GM18499 (cell line): ENCODE measurements around the gene ZFAND2A.
"Not testable (repeated sequence)": the region's sequence is repeated elsewhere in the genome, so short reads cannot be mapped to it uniquely, and the experiment has no call there.

Source experiments
- ATAC-seq: cut with Tn5 transposase; IDR thresholded peaks from one replicate; pipeline ENCODE4 v1.9.1; 2021; ENCODE audit warnings: moderate number of reproducible peaks; ENCODE audit not compliant: insufficient read depth, unreplicated experiment

ZFAND2A gene

GRCh38 chr7:1175967-1176851, 16.2 kb upstream of the ZFAND2A start:
- no peak for ATAC-seq

- no peak for ATAC-seq
Measured at GRCh38 chr7:1175597-1175966, 15.6 kb upstream of the ZFAND2A start.

GRCh38 chr7:1174881-1175596, 15.0 kb upstream of the ZFAND2A start:
- no peak for ATAC-seq

- ATAC-seq = no peak
Measured at GRCh38 chr7:1174002-1174401, 14.0 kb upstream of the ZFAND2A start.

- ATAC-seq = no peak
Measured at GRCh38 chr7:1172666-1173523, 12.9 kb upstream of the ZFAND2A start.

GRCh38 chr7:1171516-1171915, 11.5 kb upstream of the ZFAND2A start:
- not testable (repeated sequence) for ATAC-seq

- ATAC-seq = no peak
Measured at GRCh38 chr7:1170741-1171501, 10.9 kb upstream of the ZFAND2A start.

GRCh38 chr7:1169409-1170368, 9.7 kb upstream of the ZFAND2A start:
- ATAC-seq = no peak

- no peak for ATAC-seq
Measured at GRCh38 chr7:1168422-1168821, 8.4 kb upstream of the ZFAND2A start.

- ATAC-seq = no peak
Measured at GRCh38 chr7:1164436-1164835, 4.4 kb upstream of the ZFAND2A start.

- no peak for ATAC-seq
Measured at GRCh38 chr7:1163121-1163520, 3.1 kb upstream of the ZFAND2A start.

- ATAC-seq = no peak
Measured at GRCh38 chr7:1160670-1161021, 650 bp upstream of the ZFAND2A start.

GRCh38 chr7:1159231-1159630, 765 bp downstream of the ZFAND2A start:
- ATAC-seq = not testable (repeated sequence)

- ATAC-seq = no peak
Measured at GRCh38 chr7:1158203-1159126, 1.5 kb downstream of the ZFAND2A start.

- no peak for ATAC-seq
Measured at GRCh38 chr7:1156782-1157535, 3.0 kb downstream of the ZFAND2A start.

GRCh38 chr7:1155818-1156781, 3.9 kb downstream of the ZFAND2A start:
- not testable (repeated sequence) for ATAC-seq
